GF-D8 (cell line): ENCODE data around the gene XRRA1.
"Not testable (repeated sequence)": the region's sequence is repeated elsewhere in the genome, so short reads cannot be mapped to it uniquely, and the experiment has no call there.

Experiments used
- DNase-seq: peaks from one replicate; lab custom pipeline; 2025; lab: John Stamatoyannopoulos, UW

Gene XRRA1

DNA sequence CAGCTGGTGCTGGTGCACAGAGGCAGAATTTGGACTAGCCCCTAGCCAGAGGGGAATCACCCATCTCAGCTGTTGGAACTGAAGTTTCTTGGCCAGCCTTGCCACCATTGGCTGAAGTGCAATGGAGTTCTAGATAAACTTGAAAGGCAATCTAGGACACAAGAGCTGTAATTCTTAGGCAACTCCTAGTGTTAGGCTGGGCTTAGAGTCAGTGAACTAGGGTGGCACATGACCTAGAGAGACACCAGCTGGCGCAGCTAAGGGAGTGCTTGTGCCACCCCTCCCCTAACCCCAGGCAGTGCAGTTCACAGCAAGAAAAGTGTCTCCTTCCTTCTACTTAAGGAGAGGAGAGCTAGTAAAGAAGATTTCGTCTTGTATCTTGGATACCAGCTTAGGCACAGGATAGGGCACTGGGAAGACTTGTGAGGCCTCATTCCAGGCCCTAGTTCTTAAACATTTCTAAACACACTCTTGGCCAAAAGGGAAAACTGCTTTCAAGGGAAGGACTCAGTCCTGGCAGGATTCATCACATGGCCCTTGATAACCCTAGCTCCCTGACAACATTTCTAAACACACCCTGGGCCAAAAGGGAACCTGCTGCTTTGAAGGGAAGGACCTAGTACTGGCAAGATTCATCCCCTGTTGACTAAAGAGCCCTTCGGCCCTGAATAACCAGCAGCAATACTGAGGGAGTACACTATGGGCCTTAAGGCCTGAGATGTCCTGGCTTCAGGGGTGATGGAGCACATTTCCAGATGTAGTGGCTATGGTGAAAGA lies 53.4 kb downstream of the XRRA1 start:
- no peak for DNase-seq

DNA sequence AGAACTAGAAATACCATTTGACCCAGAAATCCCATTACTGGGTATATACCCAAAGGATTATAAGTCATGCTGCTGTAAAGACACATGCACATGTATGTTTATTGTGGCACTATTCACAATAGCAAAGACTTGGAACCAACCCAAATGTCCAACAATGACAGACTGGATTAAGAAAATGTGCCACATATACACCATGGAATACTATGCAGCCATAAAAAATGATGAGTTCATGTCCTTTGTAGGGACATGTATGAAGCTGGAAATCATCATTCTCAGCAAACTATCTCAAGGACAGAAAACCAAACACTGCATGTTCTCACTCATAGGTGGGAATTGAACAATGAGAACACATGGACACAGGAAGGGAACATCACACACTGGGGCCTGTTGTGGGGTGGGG lies 55.9 kb downstream of the XRRA1 start:
- not testable (repeated sequence) for DNase-seq

DNA sequence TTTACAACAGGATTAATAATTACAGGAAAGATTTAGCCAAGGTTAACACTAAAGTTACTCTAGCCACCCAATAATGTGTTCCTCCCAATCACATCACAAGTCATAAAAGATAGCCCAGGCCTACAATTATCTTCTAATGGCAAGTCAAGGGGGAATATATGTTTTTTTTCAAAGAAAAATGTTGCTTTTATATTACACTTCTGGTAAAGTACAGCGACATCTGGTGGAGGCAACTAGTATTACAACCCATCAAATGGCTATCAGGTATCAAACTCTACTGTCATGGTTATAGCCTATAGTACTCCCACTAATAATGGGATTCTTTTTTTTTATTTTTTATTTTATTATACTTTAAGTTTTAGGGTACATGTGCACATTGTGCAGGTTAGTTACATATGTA lies 71.8 kb downstream of the XRRA1 start:
- no peak for DNase-seq

DNA sequence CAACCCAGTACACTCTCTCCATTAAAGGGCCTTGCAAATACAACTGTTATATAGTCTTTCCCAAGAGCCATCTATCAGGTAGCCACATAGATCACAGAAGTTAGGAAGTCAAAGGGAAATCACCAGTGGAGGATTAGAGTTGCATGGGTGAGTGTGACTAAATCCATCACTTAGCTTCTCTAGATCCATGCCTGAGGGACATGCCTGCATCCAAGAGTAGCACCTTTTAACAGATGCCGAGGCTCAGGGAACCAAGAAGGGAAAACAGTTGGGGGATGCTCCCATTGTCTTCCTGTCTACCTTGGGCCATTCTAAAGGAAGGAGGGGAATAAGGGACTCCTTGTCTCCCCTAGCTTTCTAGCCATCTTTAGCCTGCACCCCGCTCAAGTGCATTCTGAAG lies 77.9 kb downstream of the XRRA1 start:
- no peak for DNase-seq

DNA sequence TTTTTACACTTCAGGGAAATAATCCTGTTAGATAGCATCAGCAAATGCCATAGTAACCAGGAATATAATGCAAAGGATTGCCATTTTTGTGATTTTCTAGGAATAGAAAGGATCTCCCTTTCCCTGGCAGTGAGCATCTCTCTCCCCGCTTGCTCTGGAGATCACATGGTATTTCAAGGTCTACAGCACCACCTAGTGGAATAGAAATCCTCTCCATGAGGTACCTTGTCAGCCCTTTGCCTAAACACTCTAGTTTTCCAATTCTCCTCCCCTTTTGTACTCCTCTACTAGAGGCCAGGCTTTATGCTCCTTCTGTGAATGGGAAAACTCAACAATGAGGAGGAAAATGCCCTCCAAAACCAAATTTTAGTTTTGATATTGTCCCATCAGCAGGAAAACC lies 78.4 kb downstream of the XRRA1 start:
- DNase-seq = peak; percentile 10

DNA sequence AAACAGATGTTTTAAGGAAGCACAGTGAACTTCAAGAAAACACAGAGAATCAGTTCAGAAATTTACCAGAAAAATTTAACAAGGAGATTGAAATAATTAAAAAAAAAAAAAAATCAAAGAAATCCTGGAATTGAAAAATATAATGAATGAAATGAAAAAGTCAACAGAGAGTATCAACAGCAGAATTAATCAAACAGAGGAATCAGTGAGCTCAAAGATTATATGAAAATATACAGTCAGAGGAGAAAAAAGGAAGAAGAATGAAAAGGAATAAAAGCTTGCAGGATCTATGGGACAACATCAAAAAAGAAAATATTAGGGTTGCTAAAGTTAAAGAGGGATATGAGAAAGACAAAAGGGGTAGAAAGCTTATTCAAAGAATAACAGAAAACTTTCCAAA lies 82.3 kb downstream of the XRRA1 start:
- DNase-seq = no peak

DNA sequence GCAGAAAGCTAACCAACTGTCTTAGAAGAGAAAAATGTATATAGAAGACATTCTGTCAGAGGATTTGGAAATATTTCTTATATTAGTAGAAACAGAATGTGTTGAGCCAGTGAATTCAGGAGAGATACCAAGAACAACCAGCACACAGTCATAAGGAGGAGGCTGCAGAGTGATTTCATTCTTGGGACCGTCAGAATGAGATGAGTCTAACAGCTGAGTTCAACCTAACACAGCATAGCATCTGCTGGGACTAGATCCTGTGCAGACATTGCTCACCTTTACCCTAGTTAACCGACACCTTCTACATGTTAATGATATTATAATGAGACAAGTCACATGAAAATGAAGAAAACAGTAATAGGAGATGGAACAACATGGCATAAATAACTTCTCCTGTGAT lies 85.5 kb downstream of the XRRA1 start:
- DNase-seq = no peak

DNA sequence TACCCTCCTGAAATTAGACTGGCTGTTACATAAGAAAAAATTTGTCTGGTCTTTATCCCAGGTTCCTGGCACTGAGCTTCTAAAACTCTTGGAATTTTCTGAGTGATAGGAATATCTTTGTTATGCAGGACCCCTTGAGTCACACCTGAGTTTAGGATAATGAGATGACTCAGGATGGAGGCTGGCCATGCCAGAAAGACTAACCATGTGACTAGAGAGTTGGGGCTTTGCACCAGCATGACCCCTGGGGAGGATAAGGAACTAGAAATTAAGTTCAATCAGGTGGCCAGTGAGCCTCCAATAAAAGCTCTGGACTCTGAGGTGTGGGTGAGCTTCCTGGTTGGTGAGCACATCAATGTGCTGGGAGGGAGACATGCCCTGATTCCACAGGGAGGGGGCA lies 88.1 kb downstream of the XRRA1 start:
- no peak for DNase-seq

DNA sequence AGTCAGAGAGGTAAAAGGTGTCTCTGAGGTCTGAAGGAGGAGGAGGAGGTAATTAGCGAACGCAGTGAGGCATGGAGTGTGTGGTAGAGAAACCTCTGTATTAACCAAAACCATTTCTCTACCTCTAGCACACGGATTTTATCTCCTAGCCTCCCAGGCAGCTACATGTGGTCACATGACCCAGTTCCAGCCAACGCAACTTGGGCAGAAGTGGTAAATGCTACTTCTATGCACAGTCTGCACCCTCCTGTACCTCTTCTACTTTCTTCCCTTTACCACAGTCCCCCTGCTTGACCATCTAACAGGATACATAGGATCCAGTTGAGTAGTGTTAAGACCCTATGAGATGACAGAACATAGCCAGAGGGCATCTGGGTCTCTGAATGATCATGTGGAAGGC lies 95.7 kb downstream of the XRRA1 start:
- DNase-seq = no peak

DNA sequence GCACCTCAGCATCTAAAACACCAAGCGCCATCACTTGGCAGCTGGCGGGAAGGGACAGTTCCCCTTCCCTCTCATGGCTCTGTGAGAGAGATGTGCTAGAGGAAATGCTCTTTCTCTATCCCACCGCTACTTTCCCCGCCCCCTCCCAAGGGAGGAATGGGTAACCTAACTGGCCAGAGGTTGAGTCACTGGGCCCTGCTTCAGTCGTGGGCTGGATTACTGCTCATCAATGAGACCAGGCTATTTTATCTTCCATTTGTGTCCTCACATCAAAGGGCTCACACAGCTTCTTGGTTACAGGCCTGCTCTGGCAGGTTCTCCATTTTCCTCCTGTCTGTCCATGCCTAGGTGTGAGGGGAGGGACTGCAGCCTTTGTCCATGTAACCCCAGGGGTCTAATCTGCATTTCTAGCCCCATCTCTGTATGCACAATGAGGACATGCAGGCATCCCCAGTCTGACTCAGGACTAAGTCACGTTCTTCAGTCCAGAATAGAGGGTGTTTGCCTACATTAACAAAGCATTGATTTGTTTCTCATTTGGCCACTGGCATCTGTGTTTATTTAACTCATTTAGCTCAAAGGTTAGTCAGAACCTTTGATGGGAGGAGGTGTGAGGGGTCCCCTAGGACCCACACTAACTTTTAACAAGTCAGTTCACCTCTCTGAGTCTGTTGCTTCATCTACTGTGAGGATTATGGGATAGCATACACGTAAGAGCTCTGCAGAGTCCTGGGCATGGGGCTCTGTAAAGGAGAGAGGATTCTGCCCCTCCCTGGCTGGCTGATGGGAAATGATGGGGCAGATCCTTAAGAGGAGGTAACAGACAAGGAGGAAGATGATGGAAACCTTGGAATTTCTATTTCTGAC lies 99.1 kb downstream of the XRRA1 start:
- no peak for DNase-seq

DNA sequence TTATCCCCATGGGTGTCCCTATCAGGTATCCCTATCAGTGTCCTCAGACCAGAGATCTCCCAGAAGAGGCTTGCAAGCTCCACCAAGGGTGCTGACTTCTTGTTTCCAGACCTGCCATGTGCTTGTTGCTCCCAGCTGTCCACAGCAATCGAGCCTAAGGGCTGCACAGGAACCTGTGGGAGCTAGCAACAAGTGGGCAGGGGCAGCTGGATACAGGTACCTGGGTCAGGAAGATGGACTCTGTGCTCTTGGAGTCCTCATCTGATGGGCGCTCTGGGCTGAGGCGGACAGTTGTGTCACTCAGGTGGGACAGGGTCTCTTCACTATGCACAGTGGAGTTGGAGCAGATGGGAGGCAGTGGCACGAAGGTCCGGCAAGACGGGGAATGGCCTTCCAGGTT lies 101.0 kb downstream of the XRRA1 start:
- DNase-seq = no peak

DNA sequence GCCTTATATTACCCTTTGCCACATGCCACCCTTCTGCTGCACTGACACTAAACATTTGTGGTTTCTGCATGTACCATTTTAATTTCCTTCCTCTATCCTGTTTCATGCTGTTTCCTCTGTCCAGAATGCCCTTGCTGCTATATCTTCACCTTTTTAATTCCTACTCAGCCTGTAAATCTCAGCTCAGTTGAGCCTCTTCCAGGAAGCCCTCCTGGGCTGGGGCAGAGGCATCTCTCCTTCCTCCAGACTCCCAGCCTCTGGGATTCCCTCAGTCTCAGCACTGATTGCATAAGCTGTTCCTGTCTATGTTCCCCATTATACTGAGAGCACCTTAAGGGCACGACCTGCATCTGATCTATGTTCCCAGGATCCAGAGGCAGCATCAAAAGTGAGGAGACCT lies 101.5 kb downstream of the XRRA1 start:
- no peak for DNase-seq

DNA sequence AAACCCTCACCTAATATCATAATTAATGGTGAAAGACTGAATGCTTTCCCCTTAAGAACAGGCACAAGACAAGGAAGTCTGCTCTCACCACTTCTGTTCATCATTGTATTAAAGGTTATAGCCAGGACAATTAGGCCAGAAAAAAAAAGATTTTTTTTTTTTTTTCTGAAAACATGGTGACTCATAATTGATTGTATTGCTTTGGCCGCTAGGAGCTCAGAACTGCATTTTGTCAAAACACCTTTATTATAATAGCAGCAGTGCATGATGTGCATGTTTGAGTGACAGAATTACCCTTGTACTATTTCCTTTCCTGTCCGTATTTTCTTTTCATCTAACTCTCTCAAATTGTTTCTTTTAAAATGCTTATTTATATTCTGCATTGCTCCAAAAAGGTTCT lies 102.1 kb downstream of the XRRA1 start:
- DNase-seq = no peak

DNA sequence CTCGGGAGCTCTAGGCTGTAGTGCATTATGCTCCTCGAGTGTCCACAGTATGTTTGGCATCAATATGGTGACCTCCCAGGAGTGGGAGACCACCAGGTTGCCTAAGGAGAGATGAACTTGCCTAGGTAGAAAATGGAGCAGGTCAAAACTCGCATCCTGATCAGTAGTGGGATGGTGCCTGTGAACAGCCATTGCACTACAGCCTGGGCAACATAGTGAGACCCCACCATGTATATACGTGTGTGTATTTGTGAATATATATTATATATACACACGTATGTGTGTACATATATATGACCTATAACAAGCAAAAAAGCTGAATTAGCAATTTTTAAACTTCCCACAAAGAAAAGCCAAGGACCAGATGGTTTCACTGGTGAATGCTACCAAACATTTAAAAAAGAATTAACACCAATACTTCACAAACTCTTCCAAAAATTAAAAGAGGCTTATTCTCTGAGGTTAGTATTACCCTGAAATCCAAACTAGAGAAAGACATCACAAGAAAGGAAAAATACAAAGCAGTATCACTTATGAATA lies 102.8 kb downstream of the XRRA1 start:
- no peak for DNase-seq

DNA sequence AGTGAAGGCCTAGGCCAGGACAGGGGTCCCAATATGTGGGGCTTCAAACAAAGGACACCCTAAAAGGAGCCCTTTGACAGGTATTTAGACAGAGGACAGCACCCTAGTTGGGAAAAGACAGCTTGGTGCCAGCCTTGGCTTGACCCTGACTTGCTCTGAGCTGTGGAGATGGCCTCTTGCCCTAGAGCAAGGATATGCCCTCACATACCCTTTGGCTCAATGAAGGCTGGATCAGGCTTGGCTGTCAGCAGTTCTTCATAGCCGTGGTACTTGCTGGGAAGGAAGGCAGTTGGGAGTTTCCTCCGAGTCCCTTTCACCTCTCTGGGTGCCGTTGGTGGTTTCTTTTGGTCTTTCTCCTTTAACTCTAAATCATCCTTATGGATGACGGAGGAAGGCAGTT lies 104.0 kb downstream of the XRRA1 start:
- no peak for DNase-seq

DNA sequence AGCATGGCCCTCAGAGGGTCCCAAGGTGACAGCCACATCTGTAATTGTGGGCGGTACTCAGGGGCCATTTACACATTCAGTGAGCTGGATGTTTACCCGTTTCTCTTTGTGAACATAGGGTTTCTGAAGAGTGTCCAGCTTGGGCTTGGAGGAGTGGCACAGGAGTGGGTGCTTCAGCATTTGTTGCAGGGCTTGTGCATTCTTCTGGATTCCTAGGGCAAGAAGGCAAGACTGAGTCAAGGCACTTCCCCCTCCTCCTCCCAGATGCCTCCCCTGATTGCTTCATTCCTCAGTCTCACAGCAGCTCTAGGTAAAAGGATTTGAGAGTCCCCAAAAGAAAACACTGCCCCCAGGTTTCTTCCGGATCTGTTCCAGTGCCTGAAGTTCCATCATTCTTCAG lies 104.8 kb downstream of the XRRA1 start:
- no peak for DNase-seq

DNA sequence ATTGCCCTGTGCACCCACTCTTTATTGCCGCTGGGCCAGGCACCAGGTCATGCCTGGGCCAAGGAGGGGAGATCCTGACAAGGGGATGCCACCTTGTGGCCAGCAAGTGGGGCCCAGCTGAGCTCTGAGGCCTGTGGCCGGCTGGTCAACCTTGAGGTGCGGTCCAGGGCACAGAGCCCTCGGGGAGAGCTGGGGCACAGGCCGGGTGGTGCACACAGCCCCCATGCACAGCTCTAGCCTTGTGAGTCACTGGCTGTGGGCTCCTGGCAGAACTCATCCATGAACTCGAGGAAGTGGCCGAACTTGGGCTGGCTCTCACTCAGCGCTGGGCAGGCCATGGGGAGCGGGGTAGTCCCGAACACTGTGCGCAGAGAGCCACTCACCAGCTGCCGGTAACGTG lies 105.9 kb downstream of the XRRA1 start:
- DNase-seq = no peak

DNA sequence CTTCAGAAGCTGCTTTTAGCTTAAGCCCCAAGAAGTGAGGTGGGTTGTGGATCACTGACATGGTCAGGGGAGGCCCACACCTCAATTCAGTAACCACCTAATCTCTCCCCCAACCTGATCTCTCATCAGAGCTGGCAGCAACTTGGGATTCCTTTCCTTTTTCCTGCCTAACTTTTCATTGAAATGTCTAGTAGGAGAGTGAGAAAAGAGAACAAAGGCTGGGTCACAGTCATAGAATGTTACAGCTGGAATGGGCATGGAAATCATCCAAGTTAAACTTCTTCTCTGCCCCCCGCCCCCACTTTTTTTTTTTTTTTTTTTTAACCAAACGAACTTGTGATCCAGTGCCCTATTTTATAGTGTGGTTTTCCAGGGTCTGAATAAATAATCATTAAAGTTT lies 108.4 kb downstream of the XRRA1 start:
- DNase-seq = no peak

DNA sequence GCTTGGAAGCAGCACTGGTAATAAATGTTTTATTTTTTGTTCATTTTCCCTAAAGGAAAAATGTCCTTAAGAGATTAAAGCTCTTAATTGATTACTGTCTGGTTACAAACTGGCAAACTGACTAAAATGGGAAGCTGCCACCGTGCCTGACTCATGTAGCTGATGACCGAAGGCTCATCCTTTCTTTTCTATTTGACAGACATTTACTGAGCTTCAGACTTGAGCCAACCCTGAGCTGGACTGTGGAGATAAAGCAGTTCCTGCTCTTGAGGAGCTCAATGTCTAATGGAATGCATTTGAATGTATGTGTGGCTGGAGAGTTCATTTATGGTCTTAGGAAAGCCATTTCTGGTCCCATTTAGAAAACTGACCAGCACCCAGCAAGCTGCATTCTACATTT lies 108.9 kb downstream of the XRRA1 start:
- no peak for DNase-seq

DNA sequence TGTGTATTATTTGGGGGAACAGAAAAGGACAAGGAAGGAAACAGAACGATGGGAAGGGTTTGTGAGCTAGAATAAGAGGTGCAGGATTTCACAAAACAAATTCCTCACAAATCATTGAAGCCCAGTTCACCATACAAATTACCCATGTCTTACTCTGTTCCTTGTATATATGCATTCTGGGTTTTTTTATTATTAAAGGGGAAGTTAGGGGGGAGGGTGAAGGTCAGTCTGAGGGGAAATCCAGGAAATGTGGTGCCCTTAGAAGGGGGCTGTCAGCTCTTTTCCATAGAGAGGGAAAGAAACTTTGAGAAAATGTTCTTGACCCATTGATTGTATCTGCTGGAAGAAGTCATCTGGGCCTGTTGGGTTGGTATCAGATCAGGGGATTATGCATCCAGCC lies 109.4 kb downstream of the XRRA1 start:
- no peak for DNase-seq

DNA sequence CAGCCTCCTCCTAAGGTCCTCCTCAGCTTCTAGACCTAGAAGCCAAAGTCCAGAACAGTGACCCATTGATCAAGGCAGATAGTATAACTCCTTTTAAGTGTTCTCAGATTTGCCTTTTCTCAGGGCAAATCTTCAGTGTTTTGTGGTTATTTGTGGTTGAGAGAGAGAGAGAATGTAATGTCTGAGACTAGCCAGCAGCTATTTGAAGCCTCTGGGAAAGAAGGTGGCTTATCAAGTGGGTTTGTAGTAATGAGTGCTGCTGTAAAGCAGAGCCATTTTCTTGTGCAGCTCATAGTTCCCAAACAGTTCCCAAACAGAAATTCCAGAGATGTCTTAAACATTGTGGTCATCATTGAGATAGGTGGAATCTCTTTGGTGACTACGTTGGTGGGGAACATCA lies 110.7 kb downstream of the XRRA1 start:
- no peak for DNase-seq

DNA sequence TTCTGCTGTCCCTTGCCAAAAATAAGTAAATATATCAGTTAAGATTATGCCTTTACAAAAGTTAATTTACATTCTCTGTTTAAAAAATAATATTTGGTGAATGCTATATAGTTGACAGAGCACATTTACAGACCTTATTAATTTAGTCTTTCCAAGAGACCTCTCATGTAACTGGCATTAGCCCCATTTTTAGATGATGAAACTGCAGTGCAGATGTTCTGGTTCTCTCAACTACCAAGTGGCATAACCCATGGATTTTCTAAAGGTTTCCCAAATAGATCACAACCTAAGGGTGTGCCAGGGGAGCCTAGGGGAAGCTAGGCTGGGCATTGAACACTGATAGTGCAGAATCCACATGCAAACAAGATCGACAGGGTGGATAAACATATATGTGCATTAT lies 111.7 kb downstream of the XRRA1 start:
- no peak for DNase-seq

DNA sequence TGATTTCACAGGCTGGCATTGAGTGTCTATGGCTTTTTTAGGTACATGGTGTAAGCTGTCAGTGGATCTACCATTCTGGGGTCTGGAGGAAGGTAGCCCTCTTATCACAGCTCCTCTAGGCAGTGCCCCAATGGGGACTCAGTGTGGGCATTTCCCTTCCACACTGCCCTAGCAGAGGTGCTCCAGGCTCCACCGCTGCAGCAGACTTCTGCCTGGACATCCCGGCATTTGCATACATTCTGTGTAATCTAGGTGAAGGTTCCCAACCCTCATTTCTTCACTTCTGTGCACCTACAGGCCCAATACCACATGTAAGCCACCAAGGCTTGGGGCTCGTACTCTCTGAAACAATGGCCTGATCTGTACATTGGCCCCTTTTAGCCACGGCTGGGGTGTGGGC lies 122.0 kb downstream of the XRRA1 start:
- DNase-seq = no peak
